UCSD-AML1 (cell line): ENCODE measurements around the gene GOLGA6B.
"Not testable (repeated sequence)": the region's sequence is repeated elsewhere in the genome, so short reads cannot be mapped to it uniquely, and the experiment has no call there.

Experiments
- DNase-seq: peaks from one replicate; lab custom pipeline; 2025; ENCODE audit not compliant: unreplicated experiment; lab: John Stamatoyannopoulos, UW

GOLGA6B gene

DNA sequence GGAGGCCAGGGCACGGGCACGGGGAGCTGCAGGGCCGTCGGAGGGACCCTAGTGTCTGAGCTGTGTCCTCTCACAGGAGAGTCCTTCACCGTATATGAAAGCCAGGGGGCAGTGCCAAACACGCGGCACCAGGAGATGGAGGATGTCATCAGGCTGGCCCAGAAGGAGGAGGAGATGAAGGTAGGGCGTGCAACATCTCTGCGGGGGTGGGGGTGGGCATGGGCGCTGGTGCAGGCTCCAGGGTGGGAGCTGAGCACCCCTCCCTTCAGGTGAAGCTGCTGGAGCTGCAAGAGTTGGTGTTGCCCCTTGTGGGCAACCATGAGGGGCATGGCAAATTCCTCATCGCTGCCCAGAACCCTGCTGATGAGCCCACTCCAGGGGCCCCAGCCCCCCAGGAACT lies 11.2 kb downstream of the GOLGA6B start:
- DNase-seq, result not testable (repeated sequence)

- not testable (repeated sequence) for DNase-seq
These were observed 15.3 kb downstream of the GOLGA6B start for GRCh38 chr15:72669803-72670202.

- not testable (repeated sequence) for DNase-seq
These were observed 16.3 kb downstream of the GOLGA6B start for GRCh38 chr15:72670656-72671352.

DNA sequence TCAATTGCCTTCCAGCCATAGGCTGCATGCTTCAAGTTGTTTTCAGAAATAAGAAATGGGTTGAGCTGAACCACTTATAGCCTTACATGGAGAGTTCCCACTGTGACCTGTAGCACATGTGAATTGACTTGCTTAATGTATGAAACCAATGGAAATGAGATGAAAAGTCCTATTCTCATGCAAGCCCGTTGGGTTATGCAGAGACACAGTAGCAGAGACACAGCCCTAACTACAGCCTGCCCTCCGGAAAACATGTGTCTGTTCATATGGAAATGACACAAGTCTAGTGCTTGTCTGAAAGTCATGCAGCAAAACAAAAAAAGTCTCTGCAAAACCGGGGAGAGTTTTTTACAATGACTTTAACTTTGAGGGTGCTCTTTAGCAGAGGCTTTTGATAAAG lies 17.0 kb downstream of the GOLGA6B start:
- no peak for DNase-seq

GRCh38 chr15:72676838-72677237 lies 22.3 kb downstream of the GOLGA6B start:
- DNase-seq, result no peak

- DNase-seq, result no peak
These were observed 26.4 kb downstream of the GOLGA6B start for GRCh38 chr15:72680931-72681330.

- DNase-seq, result no peak
These were observed 28.3 kb downstream of the GOLGA6B start for GRCh38 chr15:72682772-72683171.

DNA sequence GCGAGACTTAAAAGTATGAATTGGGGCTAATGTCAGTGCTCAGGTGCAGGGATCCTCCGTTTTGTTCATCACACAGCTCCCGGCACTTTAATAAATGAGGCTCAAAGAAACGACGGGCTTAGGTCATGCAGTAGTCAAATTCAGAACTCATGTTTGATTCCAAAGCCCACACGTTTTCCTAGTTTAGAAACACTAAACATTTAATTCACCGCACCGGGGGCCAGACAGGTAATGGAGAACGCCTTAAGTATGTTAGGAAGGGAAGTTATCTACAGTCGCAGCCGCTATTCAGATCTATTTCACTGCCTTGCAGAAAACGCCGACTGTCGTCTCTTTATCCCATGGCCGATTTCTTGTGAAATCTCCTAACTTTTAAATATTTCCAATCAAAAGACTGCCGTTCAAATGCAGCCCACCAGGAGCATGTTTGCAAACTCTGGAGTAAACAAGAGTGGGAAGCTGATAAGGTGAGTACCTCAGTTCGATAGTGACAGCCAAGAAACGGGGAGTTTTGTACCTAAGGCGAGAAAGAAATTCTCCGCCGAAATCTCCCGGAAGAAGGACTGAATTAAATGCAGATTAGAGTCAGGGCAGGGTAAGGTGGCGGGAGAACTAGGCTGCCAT lies 30.9 kb downstream of the GOLGA6B start:
- DNase-seq, result no peak

GRCh38 chr15:72685925-72686794 lies 31.7 kb downstream of the GOLGA6B start, which contains the start of the genes BBS4 and HIGD2B:
Gene BBS4, plus strand, starts transcription at chr15:72686207. Its CDS starts 21 bp downstream, at chr15:72686228.
Gene HIGD2B, minus strand, starts transcription at chr15:72686182. Its CDS starts 9,808 bp downstream, at chr15:72676374.
- DNase-seq, result no peak

GRCh38 chr15:72688697-72689096 lies 34.2 kb downstream of the GOLGA6B start:
- DNase-seq, result no peak

DNA sequence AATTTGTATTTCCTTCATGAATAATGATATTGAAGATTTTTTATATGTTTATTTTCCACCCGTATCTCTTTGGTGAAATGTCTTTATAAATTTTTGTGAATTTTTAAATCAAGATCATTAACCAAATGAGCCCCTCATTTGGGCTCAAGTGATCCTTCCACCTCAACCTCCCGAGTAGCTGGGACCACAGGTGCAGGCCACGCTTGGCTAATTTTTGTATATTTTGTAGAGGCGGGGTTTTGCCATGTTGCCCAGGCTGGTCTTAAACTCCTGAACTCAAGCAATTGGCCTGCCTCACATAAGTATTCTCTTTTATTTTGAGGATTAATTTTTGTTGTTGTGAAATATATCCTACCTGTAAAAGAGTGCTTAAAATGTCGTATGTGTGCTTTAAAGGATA lies 36.4 kb downstream of the GOLGA6B start:
- no peak for DNase-seq

- no peak for DNase-seq
These were observed 44.4 kb downstream of the GOLGA6B start for GRCh38 chr15:72698938-72699337.

- DNase-seq, result no peak
These were observed 45.6 kb downstream of the GOLGA6B start for GRCh38 chr15:72700076-72700475.

DNA sequence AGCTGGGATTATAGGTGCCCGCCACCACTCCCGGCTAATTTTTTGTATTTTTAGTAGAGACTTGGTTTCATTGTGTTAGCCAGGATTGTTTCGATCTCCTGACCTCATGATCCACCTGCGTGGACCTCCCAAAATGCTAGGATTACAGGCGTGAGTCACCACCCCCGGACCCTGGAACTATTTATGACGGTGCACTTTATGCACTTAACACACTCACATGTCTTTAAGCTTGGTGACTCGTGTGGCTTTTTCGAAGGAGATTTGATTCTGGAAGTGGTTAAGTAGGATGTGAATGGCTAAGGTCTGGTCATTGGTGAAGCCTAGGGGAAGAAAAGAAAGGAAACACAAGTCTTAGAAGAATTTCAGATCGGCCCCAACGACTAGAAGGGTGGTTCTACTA lies 51.8 kb downstream of the GOLGA6B start:
- DNase-seq, result no peak

GRCh38 chr15:72708551-72709303 lies 54.2 kb downstream of the GOLGA6B start:
- not testable (repeated sequence) for DNase-seq
